IMR-90 (cell line): ENCODE measurements around the gene RNPEPL1. TPM values are rescaled to one million over a fixed set of nuclear protein-coding genes. Genes with fewer than 3 reads are reported as not detected.

ENCODE experiments used
- ATAC-seq: fragments of 200-7000 bp; cut with Tn5 transposase; 2 replicates; pipeline ENCODE4 v1.9.1; 2020; ENCODE audit warnings: low read depth, mild to moderate bottlenecking, moderate library complexity
- BruUV-seq: library from RNA; stranded (reverse); fragments of 400-500 nt; replicated peaks from 2 replicates; lab custom pipeline; 2021; lab: Mats Ljungman, UMichigan
- CTCF ChIA-PET: fragments of 300-600 bp; formaldehyde crosslinking; extraction: SDS; loops from one replicate; lab custom pipeline; 2021; ENCODE audit warnings: antibody characterized with exemption; lab: Yijun Ruan, JAX
- POLR2A ChIA-PET: fragments of 300-600 bp; sonication (Branson Sonifier 250); formaldehyde crosslinking; loops from one replicate; lab custom pipeline; 2022; ENCODE audit warnings: antibody characterized with exemption; ENCODE audit not compliant: unreplicated experiment; lab: Charles Lee
- DNase-seq: peaks from one replicate; pipeline ENCODE4 v3.0.0; 2013
- H2AFZ ChIP-seq: replicated peaks from 2 replicates; pipeline ENCODE3; 2013; ENCODE audit warnings: low read length, mild to moderate bottlenecking; ENCODE audit not compliant: poor library complexity
- H2AK5ac ChIP-seq: 2 replicates; pipeline ENCODE4 v1.6.1; 2013; ENCODE audit warnings: low read depth, low read length, inconsistent platforms
- H2AK9ac ChIP-seq: replicated peaks from 2 replicates; pipeline ENCODE3; 2013; ENCODE audit warnings: mild to moderate bottlenecking, low read depth, low read length, moderate library complexity; ENCODE audit not compliant: poor library complexity
- H2BK120ac ChIP-seq: 2 replicates; pipeline ENCODE4 v1.6.1; 2013; ENCODE audit warnings: low read depth, low read length, inconsistent platforms
- H2BK15ac ChIP-seq: 3 replicates; pipeline ENCODE4 v1.6.1; 2013; ENCODE audit warnings: low read depth, low read length, inconsistent platforms
- H2BK20ac ChIP-seq: 2 replicates; pipeline ENCODE4 v1.6.1; 2013; ENCODE audit warnings: low read depth, mild to moderate bottlenecking, inconsistent platforms, low read length, moderate library complexity
- H2BK5ac ChIP-seq: 2 replicates; pipeline ENCODE4 v1.6.1; 2013; ENCODE audit warnings: mild to moderate bottlenecking, low read depth, low read length, inconsistent platforms; ENCODE audit not compliant: poor library complexity, severe bottlenecking
- H3K14ac ChIP-seq: replicated peaks from 2 replicates; pipeline ENCODE4 v1.6.1; 2013; ENCODE audit warnings: low read depth, low read length, inconsistent platforms
- H3K18ac ChIP-seq: 2 replicates; pipeline ENCODE4 v1.6.1; 2013; ENCODE audit warnings: low read depth, low read length, control low read depth
- H3K23ac ChIP-seq: 2 replicates; pipeline ENCODE4 v1.6.1; 2013; ENCODE audit warnings: low read depth, low read length, inconsistent platforms
- H3K27ac ChIP-seq: 2 replicates; pipeline ENCODE4 v1.5.1; 2013; ENCODE audit warnings: mild to moderate bottlenecking, control low read depth, low read length; ENCODE audit not compliant: insufficient read depth
- H3K27me3 ChIP-seq: 2 replicates; pipeline ENCODE4 v1.6.1; 2013; ENCODE audit warnings: low read length; ENCODE audit not compliant: control insufficient read depth, insufficient read depth
- H3K36me3 ChIP-seq: 2 replicates; pipeline ENCODE4 v1.6.1; 2013; ENCODE audit warnings: low read length, mixed read lengths; ENCODE audit not compliant: control insufficient read depth, insufficient read depth
- H3K4ac ChIP-seq: 2 replicates; pipeline ENCODE4 v1.6.1; 2013; ENCODE audit warnings: low read depth, low read length, inconsistent platforms
- H3K4me1 ChIP-seq: 2 replicates; pipeline ENCODE4 v1.6.1; 2013; ENCODE audit warnings: low read length, mixed read lengths; ENCODE audit not compliant: control insufficient read depth, insufficient read depth
- H3K4me2 ChIP-seq: 2 replicates; pipeline ENCODE4 v1.6.1; 2013; ENCODE audit warnings: low read depth, mild to moderate bottlenecking, control low read depth, low read length, moderate library complexity
- H3K4me3 ChIP-seq: 2 replicates; pipeline ENCODE4 v1.5.1; 2013; ENCODE audit warnings: low read depth, mild to moderate bottlenecking, control low read depth, low read length, moderate library complexity; ENCODE audit not compliant: insufficient read depth
- H3K56ac ChIP-seq: 2 replicates; pipeline ENCODE4 v1.6.1; 2013; ENCODE audit warnings: low read length, inconsistent platforms; ENCODE audit not compliant: insufficient read depth; ENCODE audit errors: extremely low read depth
- H3K79me1 ChIP-seq, 2 experiments: 2 replicates each; pipeline ENCODE4 v1.6.1; 2013; ENCODE audit warnings: low read length in 2 of 2, inconsistent platforms in 1 of 2, low read depth in 1 of 2
- H3K9ac ChIP-seq: 2 replicates; pipeline ENCODE4 v1.6.1; 2013; ENCODE audit warnings: low read depth, low read length, control low read depth
- H3K9me1 ChIP-seq: 2 replicates; pipeline ENCODE4 v1.6.1; 2013; ENCODE audit warnings: low read length, inconsistent platforms; ENCODE audit not compliant: insufficient read depth
- H3K9me3 ChIP-seq: 2 replicates; pipeline ENCODE4 v1.6.1; 2013; ENCODE audit warnings: low read length; ENCODE audit not compliant: control insufficient read depth, insufficient read depth
- H4K20me1 ChIP-seq: 2 replicates; pipeline ENCODE4 v1.6.1; 2013; ENCODE audit warnings: low read length, inconsistent platforms; ENCODE audit not compliant: insufficient read depth
- H4K5ac ChIP-seq: 2 replicates; pipeline ENCODE4 v1.6.1; 2013; ENCODE audit warnings: mild to moderate bottlenecking, low read depth, low read length, control low read depth
- H4K8ac ChIP-seq, 2 experiments: 2 replicates each; pipeline ENCODE4 v1.6.1; 2013; ENCODE audit warnings: low read depth in 2 of 2, low read length in 2 of 2, control low read depth in 1 of 2, inconsistent platforms in 1 of 2
- H4K91ac ChIP-seq: 2 replicates; pipeline ENCODE4 v1.6.1; 2013; ENCODE audit warnings: low read depth, low read length, inconsistent platforms; ENCODE audit not compliant: insufficient read depth
- BHLHE40 ChIP-seq: fragments of 150-350 bp; IDR thresholded peaks from 2 replicates; pipeline ENCODE4 v1.6.1; 2016; ENCODE audit warnings: mild to moderate bottlenecking, low read depth, low read length
- CEBPB ChIP-seq: IDR thresholded peaks from 2 replicates; pipeline ENCODE4 v1.6.1; 2012; ENCODE audit warnings: low read depth, low read length, improper control_type of control experiment
- CHD1 ChIP-seq: IDR thresholded peaks from 2 replicates; pipeline ENCODE4 v1.6.1; 2012; ENCODE audit warnings: low read depth, low read length, improper control_type of control experiment
- CTCF ChIP-seq: conservative IDR thresholded peaks from 2 replicates; pipeline ENCODE4 v1.5.1; 2012; ENCODE audit warnings: mild to moderate bottlenecking, low read depth, low read length, improper control_type of control experiment
- ELK1 ChIP-seq: fragments of 150-350 bp; IDR thresholded peaks from 2 replicates; pipeline ENCODE4 v1.6.1; 2016; ENCODE audit warnings: low read depth, mild to moderate bottlenecking, low read length, moderate library complexity, borderline replicate concordance
- FOS ChIP-seq: fragments of 150-350 bp; IDR thresholded peaks from 2 replicates; pipeline ENCODE4 v1.6.1; 2016; ENCODE audit warnings: low read depth, low read length
- MAFK ChIP-seq: IDR thresholded peaks from 2 replicates; pipeline ENCODE4 v1.6.1; 2012; ENCODE audit warnings: low read depth, low read length, improper control_type of control experiment
- MAZ ChIP-seq: IDR thresholded peaks from 2 replicates; pipeline ENCODE4 v1.6.1; 2012; ENCODE audit warnings: low read depth, mild to moderate bottlenecking, low read length, improper control_type of control experiment, moderate library complexity, borderline replicate concordance
- MXI1 ChIP-seq: IDR thresholded peaks from 2 replicates; pipeline ENCODE4 v1.6.1; 2012; ENCODE audit warnings: low read depth, mild to moderate bottlenecking, low read length, moderate library complexity, borderline replicate concordance
- NFE2L2 ChIP-seq: fragments of 150-350 bp; IDR thresholded peaks from 2 replicates; pipeline ENCODE4 v1.6.1; 2016; ENCODE audit warnings: low read depth, mild to moderate bottlenecking, low read length
- POLR2A ChIP-seq: IDR thresholded peaks from 2 replicates; pipeline ENCODE4 v1.6.1; 2012; ENCODE audit warnings: mild to moderate bottlenecking, low read depth, low read length
- RAD21 ChIP-seq: IDR thresholded peaks from 2 replicates; pipeline ENCODE4 v1.6.1; 2012; ENCODE audit warnings: low read length, improper control_type of control experiment
- RCOR1 ChIP-seq: IDR thresholded peaks from 2 replicates; pipeline ENCODE4 v1.6.1; 2012; ENCODE audit warnings: mild to moderate bottlenecking, low read length, improper control_type of control experiment; ENCODE audit not compliant: insufficient replicate concordance
- RFX5 ChIP-seq: IDR thresholded peaks from 2 replicates; pipeline ENCODE4 v1.8.0; 2012; ENCODE audit warnings: low read depth, mild to moderate bottlenecking, low read length, moderate library complexity
- SMC3 ChIP-seq: fragments of 150-350 bp; IDR thresholded peaks from 2 replicates; pipeline ENCODE4 v1.6.1; 2016; ENCODE audit warnings: low read depth, mild to moderate bottlenecking, antibody characterized with exemption, low read length, moderate library complexity
- USF2 ChIP-seq: fragments of 150-350 bp; IDR thresholded peaks from 2 replicates; pipeline ENCODE4 v1.6.1; 2017; ENCODE audit warnings: mild to moderate bottlenecking, antibody characterized with exemption, low read length, low read depth
- WGBS, 2 experiments: methylation state at CpG; one replicate each; pipeline versions ENCODE4 v1.1.5 to v1.1.7; 2013; ENCODE audit warnings: missing lambda C conversion rate in 2 of 2; ENCODE audit not compliant: insufficient read length in 1 of 2; ENCODE audit errors: extremely low coverage in 2 of 2; 5-methylcytosine and 5-hydroxymethylcytosine counted together
- dilution Hi-C: fragments of 300-500 bp; cut with HindIII; formaldehyde crosslinking; loops from one replicate; pipeline ENCODE4 v1.14.3; 2018; ENCODE audit warnings: low sequenced_read_pairs; ENCODE audit not compliant: unreplicated experiment
- in situ Hi-C: fragments of 300-500 bp; cut with MboI; formaldehyde crosslinking; loops from 3 replicates; pipeline ENCODE4 v1.14.3; 2019; ENCODE audit warnings: low sequenced_read_pairs, inconsistent platforms, mixed read lengths
- intact Hi-C: fragments of 100-400 bp; cut with micrococcal nuclease; formaldehyde crosslinking; loops from 2 replicates; pipeline ENCODE4 v1.10.0; 2022
- polyA plus RNA-seq, 3 experiments: library from polyadenylated mRNA; depleted of rRNA; stranded (reverse); fragments of >200 nt; gene quantifications; 2 replicates each; pipeline ENCODE4 v1.2.3, GENCODE V29; 2012; ENCODE audit warnings: low replicate concordance in 1 of 3
- total RNA-seq: library from RNA; depleted of rRNA; stranded (reverse); fragments of >200 nt; gene quantifications from 2 replicates; pipeline ENCODE4 v1.2.3, GENCODE V29; 2012

The RNPEPL1 gene
- total and polyA plus RNA-seq, 2 of the 4 experiments (the other 2 are of a cell fraction) = 3.8 to 18.7 TPM

GRCh38 chr2:240570531-240571313 lies 2.4 kb downstream of the RNPEPL1 start:
- intact Hi-C loops (no loop called here), dilution Hi-C loops (no loop called here), in situ Hi-C loops (no loop called here)
- Histone ChIP-seq H3K79me1 (peaks cover 7 to 51% of the 10 kb centered on the region in 2 experiments; a peak in 3 of 4 replicates), H3K4me3 (no peak overlapping the region), H3K27ac (no peak overlapping the region), H3K4me1 (peaks cover 26% of the 10 kb centered on the region), H3K9ac (no peak overlapping the region), H3K27me3 (no peaks in the 10 kb centered on the region), H2BK20ac (no peak overlapping the region), H4K20me1 (peaks cover 13% of the 10 kb centered on the region), H3K9me3 (no peaks in the 10 kb centered on the region), H3K56ac (no peak overlapping the region), H2AFZ (no peak overlapping the region), H3K36me3 (peaks cover 12% of the 10 kb centered on the region), H4K5ac (no peak overlapping the region), H2AK9ac (peak overlapping the region; percentile 37), H3K23ac (no peak overlapping the region), H2BK15ac (no peak overlapping the region), H3K4ac (no peak overlapping the region), H2BK5ac (no peak overlapping the region), H3K9me1 (peaks cover 22% of the 10 kb centered on the region), H3K4me2 (no peak overlapping the region), H4K8ac (no peak overlapping the region), H2BK120ac (no peak overlapping the region), H4K91ac (no peak overlapping the region), H3K14ac (no peak overlapping the region), H3K18ac (no peak overlapping the region), H2AK5ac (no peak overlapping the region)
- BruUV-seq = no TSS peak
- TF ChIP-seq MAFK (no peak), CEBPB (no peak), POLR2A (no peak), FOS (no peak), BHLHE40 (no peak), MAZ (no peak), CTCF (no peak), CHD1 (no peak), MXI1 (no peak), ELK1 (no peak), RAD21 (no peak), NFE2L2 (no peak), RFX5 (no peak), RCOR1 (no peak), USF2 (no peak), SMC3 (no peak)
- ChIA-PET CTCF (no interaction called here), POLR2A (no interaction called here)
- WGBS, 2 experiments = no CpG with 5 or more reads among the region's 11 CpGs
- DNase-seq (no peak), ATAC-seq (no peak)
